H9 (cell line): Measurements from ENCODE around the gene GAPT. TPM values are rescaled to one million over a fixed set of nuclear protein-coding genes. Genes with fewer than 3 reads are reported as not detected.

ENCODE experiments used
- DNase-seq: peaks from one replicate; pipeline ENCODE4 v3.0.0-alpha.2; 2017
- H2AFZ ChIP-seq: one replicate; pipeline ENCODE4 v1.6.1; 2013; ENCODE audit warnings: mild to moderate bottlenecking, low read length, control low read depth, moderate library complexity
- H2AK5ac ChIP-seq: 2 replicates; pipeline ENCODE4 v1.6.1; 2013; ENCODE audit warnings: low read length, control low read depth, mixed read lengths; ENCODE audit not compliant: insufficient read length
- H2BK120ac ChIP-seq: one replicate; pipeline ENCODE4 v1.6.1; 2013; ENCODE audit warnings: low read depth, mild to moderate bottlenecking, low read length, control low read depth, inconsistent platforms; ENCODE audit not compliant: poor library complexity, severe bottlenecking
- H2BK12ac ChIP-seq: 2 replicates; pipeline ENCODE4 v1.6.1; 2013; ENCODE audit warnings: low read length, control low read depth, mixed read lengths, low read depth; ENCODE audit not compliant: insufficient read length
- H2BK15ac ChIP-seq: 2 replicates; pipeline ENCODE4 v1.6.1; 2013; ENCODE audit warnings: low read depth, low read length, control low read depth
- H2BK20ac ChIP-seq: one replicate; pipeline ENCODE4 v1.6.1; 2013; ENCODE audit warnings: low read depth, mild to moderate bottlenecking, low read length, control low read depth, inconsistent platforms; ENCODE audit not compliant: poor library complexity, severe bottlenecking
- H2BK5ac ChIP-seq: 2 replicates; pipeline ENCODE4 v1.6.1; 2013; ENCODE audit warnings: low read length, control low read depth, mixed read lengths; ENCODE audit not compliant: insufficient read length
- H3K14ac ChIP-seq: 2 replicates; pipeline ENCODE4 v1.6.1; 2013; ENCODE audit warnings: low read length, control low read depth; ENCODE audit not compliant: insufficient read depth
- H3K18ac ChIP-seq: 2 replicates; pipeline ENCODE4 v1.6.1; 2013; ENCODE audit warnings: low read depth, mild to moderate bottlenecking, mixed read lengths, low read length, control low read depth; ENCODE audit not compliant: insufficient read length
- H3K23ac ChIP-seq: 2 replicates; pipeline ENCODE4 v1.6.1; 2013; ENCODE audit warnings: low read length, control low read depth, mixed read lengths, low read depth; ENCODE audit not compliant: insufficient read length
- H3K23me2 ChIP-seq: 2 replicates; pipeline ENCODE4 v1.6.1; 2013; ENCODE audit warnings: low read depth, mild to moderate bottlenecking, mixed read lengths, low read length, control low read depth; ENCODE audit not compliant: insufficient read length, poor library complexity, severe bottlenecking
- H3K27ac ChIP-seq: 2 replicates; pipeline ENCODE4 v1.5.1; 2013; ENCODE audit warnings: low read length, control low read depth, mixed read lengths, low read depth; ENCODE audit not compliant: insufficient read length
- H3K27me3 ChIP-seq: 2 replicates; pipeline ENCODE4 v1.6.1; 2013; ENCODE audit warnings: low read length, control low read depth, inconsistent platforms; ENCODE audit not compliant: insufficient read depth
- H3K4ac ChIP-seq: 2 replicates; pipeline ENCODE4 v1.6.1; 2013; ENCODE audit warnings: low read depth, mild to moderate bottlenecking, control low read depth, inconsistent platforms, low read length, moderate library complexity
- H3K4me1 ChIP-seq: 2 replicates; pipeline ENCODE4 v1.6.1; 2013; ENCODE audit warnings: low read length, control low read depth, inconsistent platforms; ENCODE audit not compliant: insufficient read depth
- H3K4me2 ChIP-seq: 2 replicates; pipeline ENCODE4 v1.6.1; 2013; ENCODE audit warnings: low read length, control low read depth, mixed read lengths; ENCODE audit not compliant: insufficient read length, insufficient read depth
- H3K56ac ChIP-seq: 2 replicates; pipeline ENCODE4 v1.6.1; 2013; ENCODE audit warnings: low read depth, mild to moderate bottlenecking, mixed read lengths, low read length, control low read depth; ENCODE audit not compliant: insufficient read length
- H3K79me1 ChIP-seq: 2 replicates; pipeline ENCODE4 v1.6.1; 2013; ENCODE audit warnings: low read depth, mild to moderate bottlenecking, moderate library complexity, low read length, control low read depth, inconsistent platforms; ENCODE audit not compliant: insufficient read depth, poor library complexity, severe bottlenecking
- H3K79me2 ChIP-seq: 2 replicates; pipeline ENCODE4 v1.6.1; 2013; ENCODE audit warnings: low read length, control low read depth, inconsistent platforms; ENCODE audit not compliant: insufficient read depth
- H3K9ac ChIP-seq: 2 replicates; pipeline ENCODE4 v1.6.1; 2013; ENCODE audit warnings: low read length, control low read depth, mixed read lengths; ENCODE audit not compliant: insufficient read length; ENCODE audit errors: extremely low read depth
- H3K9me3 ChIP-seq: one replicate; pipeline ENCODE4 v1.6.1; 2013; ENCODE audit warnings: low read depth, low read length, inconsistent platforms; ENCODE audit not compliant: control insufficient read depth
- H3T11ph ChIP-seq: one replicate; pipeline ENCODE4 v1.6.1; 2013; ENCODE audit warnings: mild to moderate bottlenecking, low read length, control low read depth, inconsistent platforms
- H4K20me1 ChIP-seq: one replicate; pipeline ENCODE4 v1.6.1; 2013; ENCODE audit not compliant: control insufficient read depth, insufficient read length, insufficient read depth
- H4K5ac ChIP-seq: 2 replicates; pipeline ENCODE4 v1.6.1; 2013; ENCODE audit warnings: low read depth, mild to moderate bottlenecking, mixed read lengths, low read length, control low read depth; ENCODE audit not compliant: insufficient read length
- H4K8ac ChIP-seq: replicated peaks from 2 replicates; pipeline ENCODE4 v1.6.1; 2013; ENCODE audit warnings: low read length, control low read depth, mixed read lengths, low read depth; ENCODE audit not compliant: insufficient read length
- H4K91ac ChIP-seq: 2 replicates; pipeline ENCODE4 v1.6.1; 2013; ENCODE audit warnings: low read depth, mild to moderate bottlenecking, moderate library complexity, mixed read lengths, low read length, control low read depth; ENCODE audit not compliant: insufficient read length
- H3K27ac Mint-ChIP-seq, 3 experiments: 2 replicates in 2 of 3; 3 replicates in 1 of 3; pipeline ENCODE4 v1.8.0; 2020 to 2021; ENCODE audit warnings: mixed read lengths in 3 of 3, mild to moderate bottlenecking in 1 of 3, moderate library complexity in 1 of 3
- H3K27me3 Mint-ChIP-seq: 2 replicates; pipeline ENCODE4 v1.8.0; 2021; ENCODE audit warnings: low read depth, mild to moderate bottlenecking, moderate library complexity, mixed read lengths
- H3K36me3 Mint-ChIP-seq, 3 experiments: 2 replicates in 2 of 3; 3 replicates in 1 of 3; pipeline ENCODE4 v1.8.0; 2020 to 2021; ENCODE audit warnings: low read depth in 3 of 3, mixed read lengths in 3 of 3; ENCODE audit not compliant: insufficient read depth in 1 of 3
- H3K4me1 Mint-ChIP-seq, 2 experiments: 2 replicates each; pipeline ENCODE4 v1.8.0; 2020; ENCODE audit warnings: mixed read lengths in 2 of 2
- H3K4me3 Mint-ChIP-seq, 2 experiments: 2 replicates in 1 of 2; 3 replicates in 1 of 2; pipeline ENCODE4 v1.8.0; 2020 to 2021; ENCODE audit warnings: mild to moderate bottlenecking in 2 of 2, mixed read lengths in 2 of 2, moderate library complexity in 1 of 2
- H3K9me3 Mint-ChIP-seq, 2 experiments: 2 replicates in 1 of 2; 3 replicates in 1 of 2; pipeline ENCODE4 v1.8.0; 2020; ENCODE audit warnings: mild to moderate bottlenecking in 2 of 2, mixed read lengths in 2 of 2, moderate library complexity in 1 of 2
- CTCF ChIP-seq: fragments of 200-600 bp; sonication (generic); conservative IDR thresholded peaks from 3 replicates; pipeline ENCODE4 v1.8.0; 2021; ENCODE audit warnings: antibody characterized with exemption, mild to moderate bottlenecking
- total RNA-seq: library from RNA; stranded (reverse); gene quantifications from 2 replicates; pipeline ENCODE4 v1.2.1, GENCODE V29; 2021

GAPT gene
- total RNA-seq, 1 experiment from 2014 or later, result not detected

- H3K23ac ChIP-seq, result no peak overlapping the region
- H3K79me1 ChIP-seq, result no peaks in the 10 kb centered on the region
- no peak overlapping the region for H3T11ph ChIP-seq
- H3K14ac ChIP-seq, result no peak overlapping the region
- no peaks in the 10 kb centered on the region for H3K27me3 ChIP-seq
- H2BK5ac ChIP-seq, result no peak overlapping the region
- Mint-ChIP-seq H3K27ac (no peak overlapping the region), H3K4me1 (peaks cover 9 to 10% of the 10 kb centered on the region in 2 experiments), H3K4me3 (no peak overlapping the region), H3K36me3 (peaks cover 3 to 49% (median 37%) of the 10 kb centered on the region in 3 experiments; a peak in 6 of 7 replicates), H3K9me3 (no peaks in the 10 kb centered on the region), H3K27me3 (no peaks in the 10 kb centered on the region)
- H3K4ac ChIP-seq, result no peak overlapping the region
- no peak for DNase-seq
- H3K4me1 ChIP-seq, result no peaks in the 10 kb centered on the region
- H3K9me3 ChIP-seq, result no peaks in the 10 kb centered on the region
- H3K9ac ChIP-seq, result no peak overlapping the region
- no peak overlapping the region for H3K4me2 ChIP-seq
- H3K27ac ChIP-seq, result no peak overlapping the region
- H3K56ac ChIP-seq, result no peak overlapping the region
- no peak overlapping the region for H4K91ac ChIP-seq
- H3K23me2 ChIP-seq, result no peaks in the 10 kb centered on the region
- H2BK12ac ChIP-seq, result no peak overlapping the region
- H2AFZ ChIP-seq, result no peak overlapping the region
- H4K5ac ChIP-seq, result no peak overlapping the region
- H2BK120ac ChIP-seq, result no peak overlapping the region
- no peak for TF ChIP-seq CTCF
- H2AK5ac ChIP-seq, result no peak overlapping the region
- H4K20me1 ChIP-seq, result no peaks in the 10 kb centered on the region
- no peak overlapping the region for H2BK15ac ChIP-seq
- H2BK20ac ChIP-seq, result no peak overlapping the region
- H3K18ac ChIP-seq, result no peak overlapping the region
- H4K8ac ChIP-seq, result no peak overlapping the region
- no peaks in the 10 kb centered on the region for H3K79me2 ChIP-seq
These were observed 37.9 kb upstream of the GAPT start for GRCh38 chr5:58453306-58453705.
